Breast epithelium (tissue), 4 donors: ENCODE measurements around the gene KRTAP5-5. TPM values are rescaled to one million over a fixed set of nuclear protein-coding genes. Genes with fewer than 3 reads are reported as not detected.
"Not testable (repeated sequence)": the region's sequence is repeated elsewhere in the genome, so short reads cannot be mapped to it uniquely, and the experiment has no call there.

Experiments used
- DNase-seq, 2 donors: peaks; one replicate each; pipeline ENCODE4 v3.0.0-alpha.2; 2019; ENCODE audit warnings: low spot score in 2 of 2
- H3K27ac ChIP-seq, 2 donors: fragments of 200-600 bp; sonication (generic) in 1 of 2; one replicate each; pipeline ENCODE4 v1.5.1; 2016 to 2019; ENCODE audit warnings: mild to moderate bottlenecking in 1 of 2
- H3K27me3 ChIP-seq, 2 donors: fragments of 200-600 bp; sonication (generic) in 1 of 2; one replicate each; pipeline versions ENCODE4 v1.5.1 to v1.6.0; 2017 to 2019; ENCODE audit warnings: control low read depth in 1 of 2, mild to moderate bottlenecking in 1 of 2
- H3K36me3 ChIP-seq: fragments of 200-600 bp; one replicate; pipeline ENCODE4 v1.5.1; 2019
- H3K4me1 ChIP-seq, 2 donors: fragments of 200-600 bp; sonication (generic); one replicate each; pipeline ENCODE4 v1.5.1; 2016 to 2019; ENCODE audit warnings: control low read depth in 1 of 2
- H3K4me3 ChIP-seq, 3 donors: fragments of 200-600 bp; sonication (generic); 1 replicate in 2 of 3; 2 replicates in 1 of 3; pipeline ENCODE4 v1.5.1; 2016 to 2019; ENCODE audit warnings: mild to moderate bottlenecking in 3 of 3, moderate library complexity in 2 of 3
- H3K9me3 ChIP-seq, 2 donors: fragments of 200-600 bp; sonication (generic) in 1 of 2; one replicate each; pipeline ENCODE4 v1.5.1; 2016 to 2019; ENCODE audit warnings: control low read depth in 1 of 2
- CTCF ChIP-seq, 3 donors: fragments of 450-650 bp; IDR thresholded peaks; one replicate each; pipeline ENCODE4 v1.5.1; 2016 to 2017; ENCODE audit warnings: antibody characterized with exemption in 3 of 3, mild to moderate bottlenecking in 3 of 3, moderate library complexity in 3 of 3
- POLR2A ChIP-seq: fragments of 450-650 bp; IDR thresholded peaks from one replicate; pipeline ENCODE4 v1.6.1; 2016; ENCODE audit warnings: antibody characterized with exemption, mild to moderate bottlenecking, moderate library complexity
- POLR2AphosphoS5 ChIP-seq, 3 donors: sonication (generic); formaldehyde crosslinking; IDR thresholded peaks; one replicate each; pipeline ENCODE4 v1.6.1; 2017; ENCODE audit warnings: antibody characterized with exemption in 3 of 3
- intact Hi-C: fragments of 100-400 bp; cut with DNase I; formaldehyde crosslinking; loops from one replicate; pipeline ENCODE4 v1.15.1; 2023; ENCODE audit warnings: low total_unique reads
- total RNA-seq, 3 donors: library from RNA; depleted of rRNA; stranded (reverse); fragments of >200 nt; gene quantifications; one replicate each; pipeline ENCODE4 v1.1.0, GENCODE V29; 2016

The KRTAP5-5 gene
- not detected for total RNA-seq

- DNase-seq: no peak
- peaks cover 0 to 41% of the 10 kb centered on the region in 2 donors for H3K27me3 ChIP-seq
- no peak within 1 kb of the TSS for H3K4me3 ChIP-seq
- TF ChIP-seq POLR2AphosphoS5 (IDR thresholded peaks at IDR 0.05): no peak
- TF ChIP-seq POLR2A: no peak
- TF ChIP-seq CTCF (IDR thresholded peaks at IDR 0.05): no peak
- H3K36me3 ChIP-seq: no peaks in the 10 kb centered on the region
- no peaks in the 10 kb centered on the region for H3K4me1 ChIP-seq
- intact Hi-C loops: no loop called here
- H3K27ac ChIP-seq: no peak within 1 kb of the TSS
- no peaks in the 10 kb centered on the region for H3K9me3 ChIP-seq
Measured at GRCh38 chr11:1629326-1630185, at the start of gene KRTAP5-5. Gene KRTAP5-5, plus strand, starts transcription at chr11:1629775. Its CDS starts 66 bp downstream, at chr11:1629841.

- peaks cover 0 to 9% of the 10 kb centered on the region in 2 donors for H3K9me3 ChIP-seq
- DNase-seq: no peak
- H3K4me1 ChIP-seq: no peaks in the 10 kb centered on the region
- H3K36me3 ChIP-seq: no peaks in the 10 kb centered on the region
- intact Hi-C loops: no loop called here
- H3K27ac ChIP-seq: no peak overlapping the region
- H3K4me3 ChIP-seq: no peak overlapping the region
- TF ChIP-seq CTCF (IDR thresholded peaks at IDR 0.05) (no peak), POLR2AphosphoS5 (IDR thresholded peaks at IDR 0.05) (no peak), POLR2A (no peak)
- no peaks in the 10 kb centered on the region for H3K27me3 ChIP-seq
Measured at GRCh38 chr11:1581976-1582375, 47.6 kb upstream of the KRTAP5-5 start.

- H3K27ac ChIP-seq, intact Hi-C loops, H3K27me3 ChIP-seq, H3K9me3 ChIP-seq, H3K4me1 ChIP-seq, H3K4me3 ChIP-seq, DNase-seq, H3K36me3 ChIP-seq: not testable (repeated sequence)
Measured at GRCh38 chr11:1582909-1583308, 46.7 kb upstream of the KRTAP5-5 start.

- not testable (repeated sequence) for H3K27me3 ChIP-seq, H3K27ac ChIP-seq, H3K36me3 ChIP-seq, H3K9me3 ChIP-seq, H3K4me3 ChIP-seq, H3K4me1 ChIP-seq, DNase-seq
- intact Hi-C loops: loop anchor here (1.0 kb wide), 1 partner anchor 328 kb away; no protein-coding TSS in a partner anchor
Measured at GRCh38 chr11:1584661-1585370, 44.8 kb upstream of the KRTAP5-5 start, which contains the start of gene KRTAP5-1. Gene KRTAP5-1, minus strand, starts transcription at chr11:1585283. Its CDS starts 34 bp downstream, at chr11:1585249.

GRCh38 chr11:1586699-1587098, 42.9 kb upstream of the KRTAP5-5 start:
- Histone ChIP-seq H3K4me1 (no peaks in the 10 kb centered on the region), H3K4me3 (no peak overlapping the region), H3K9me3 (no peaks in the 10 kb centered on the region), H3K36me3 (no peaks in the 10 kb centered on the region), H3K27ac (no peak overlapping the region), H3K27me3 (no peaks in the 10 kb centered on the region)
- intact Hi-C loops: no loop called here
- TF ChIP-seq POLR2AphosphoS5 (IDR thresholded peaks at IDR 0.05) (no peak), CTCF (IDR thresholded peaks at IDR 0.05) (no peak), POLR2A (no peak)
- no peak for DNase-seq

- H3K4me1 ChIP-seq, H3K27ac ChIP-seq, H3K4me3 ChIP-seq, H3K9me3 ChIP-seq, H3K36me3 ChIP-seq, intact Hi-C loops, H3K27me3 ChIP-seq, DNase-seq: not testable (repeated sequence)
Measured at GRCh38 chr11:1589191-1589963, 40.2 kb upstream of the KRTAP5-5 start.
